Cardiac fibroblast (primary cell): ENCODE measurements around the gene S1PR4.

Experiments used
- DNase-seq, 2 donors: peaks; one replicate each; pipeline versions ENCODE4 v3.0.0 to v3.0.0-alpha.2; 2010; ENCODE audit warnings: low read depth in 2 of 2
- H3K4me3 ChIP-seq, 2 donors: replicated peaks in 1 of 2; 1 replicate in 1 of 2; 2 replicates in 1 of 2; pipeline ENCODE4 v1.5.1; 2011; ENCODE audit warnings: low read depth in 2 of 2, low read length in 2 of 2, mild to moderate bottlenecking in 2 of 2, moderate library complexity in 1 of 2
- CTCF ChIP-seq: IDR thresholded peaks from one replicate; pipeline ENCODE4 v1.5.1; 2011; ENCODE audit warnings: low read depth, mild to moderate bottlenecking, low read length, inconsistent platforms

S1PR4 gene

GRCh38 chr19:3204646-3205275 lies 26.2 kb downstream of the S1PR4 start:
- DNase-seq = no peak
- no peak for TF ChIP-seq CTCF
- no peak overlapping the region for H3K4me3 ChIP-seq

DNA sequence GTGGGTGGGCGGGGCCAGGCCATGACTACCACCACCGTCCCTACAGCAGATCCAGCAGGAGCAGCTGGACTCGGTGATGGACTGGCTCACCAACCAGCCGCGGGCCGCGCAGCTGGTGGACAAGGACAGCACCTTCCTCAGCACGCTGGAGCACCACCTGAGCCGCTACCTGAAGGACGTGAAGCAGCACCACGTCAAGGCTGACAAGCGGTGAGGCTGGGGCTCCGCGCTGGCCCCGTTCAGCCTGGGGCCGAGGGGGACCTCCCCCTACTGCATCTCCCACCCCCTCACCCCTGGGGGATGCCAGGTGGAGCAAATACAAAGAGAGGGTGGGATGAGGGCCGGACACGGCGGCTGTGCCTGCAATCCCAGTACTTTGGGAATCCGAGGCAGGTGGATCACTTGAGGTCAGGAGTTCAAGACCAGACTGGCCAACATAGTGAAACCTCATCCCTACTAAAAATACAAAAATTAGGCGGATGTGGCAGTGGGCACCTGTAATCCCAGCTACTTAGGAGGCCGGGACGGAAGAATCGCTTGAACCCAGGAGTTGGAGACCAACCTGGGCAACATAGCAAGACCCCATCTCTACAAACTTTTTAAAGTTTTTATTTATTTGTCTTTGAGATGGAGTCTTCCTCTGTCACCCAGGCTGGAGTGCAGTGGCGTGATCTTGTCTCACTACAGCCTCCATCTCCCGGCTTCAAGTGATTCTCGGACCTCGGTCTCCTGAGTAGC lies 27.8 kb downstream of the S1PR4 start:
- no peak for DNase-seq
- H3K4me3 ChIP-seq = no peak overlapping the region
- no peak for TF ChIP-seq CTCF

- DNase-seq = no peak
- H3K4me3 ChIP-seq = no peak overlapping the region
- TF ChIP-seq CTCF = no peak
Observed at GRCh38 chr19:3207461-3208242, 29.1 kb downstream of the S1PR4 start.

DNA sequence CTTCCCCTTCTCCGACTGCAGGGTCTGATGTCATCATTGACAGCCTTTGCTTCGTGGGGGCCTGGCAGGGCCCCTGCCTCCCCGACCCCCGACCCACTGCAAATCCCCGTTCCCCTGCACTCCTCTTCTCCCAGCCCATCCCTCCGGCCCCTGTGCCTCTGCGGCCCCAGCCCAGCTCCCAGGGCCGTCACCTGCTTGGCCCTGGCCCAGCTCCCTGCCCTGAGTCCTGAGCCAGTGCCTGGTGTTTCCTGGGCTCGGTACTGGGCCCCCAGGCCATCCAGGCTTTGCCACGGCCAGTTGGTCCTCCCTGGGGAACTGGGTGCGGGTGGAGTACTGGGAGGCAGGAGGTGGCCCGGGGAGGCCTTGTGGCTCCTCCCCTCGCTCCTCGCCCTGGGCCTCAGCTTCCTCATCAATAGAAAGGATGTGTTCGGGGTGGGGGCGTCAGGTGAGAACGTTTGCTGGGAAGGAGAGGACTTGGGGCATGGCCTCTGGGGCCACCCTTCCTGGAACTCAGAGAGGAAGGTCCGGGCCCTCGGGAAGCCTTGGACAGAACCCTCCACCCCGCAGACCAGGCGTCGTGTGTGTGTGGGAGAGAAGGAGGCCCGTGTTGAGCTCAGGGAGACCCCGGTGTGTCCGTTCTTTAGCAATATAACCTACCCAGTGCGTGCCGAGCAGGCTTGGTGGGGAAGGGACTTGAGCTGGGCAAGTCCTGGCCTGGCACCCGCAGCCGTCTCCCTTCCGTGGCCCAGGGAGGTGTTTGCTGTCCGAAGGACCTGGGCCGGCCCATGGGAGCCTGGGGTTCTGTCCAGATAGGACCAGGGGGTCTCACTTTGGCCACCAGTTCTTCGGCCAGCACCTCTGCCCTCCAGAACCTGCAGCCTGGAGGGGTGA lies 30.0 kb downstream of the S1PR4 start:
- no peak for TF ChIP-seq CTCF
- DNase-seq = no peak
- H3K4me3 ChIP-seq = no peak overlapping the region

DNA sequence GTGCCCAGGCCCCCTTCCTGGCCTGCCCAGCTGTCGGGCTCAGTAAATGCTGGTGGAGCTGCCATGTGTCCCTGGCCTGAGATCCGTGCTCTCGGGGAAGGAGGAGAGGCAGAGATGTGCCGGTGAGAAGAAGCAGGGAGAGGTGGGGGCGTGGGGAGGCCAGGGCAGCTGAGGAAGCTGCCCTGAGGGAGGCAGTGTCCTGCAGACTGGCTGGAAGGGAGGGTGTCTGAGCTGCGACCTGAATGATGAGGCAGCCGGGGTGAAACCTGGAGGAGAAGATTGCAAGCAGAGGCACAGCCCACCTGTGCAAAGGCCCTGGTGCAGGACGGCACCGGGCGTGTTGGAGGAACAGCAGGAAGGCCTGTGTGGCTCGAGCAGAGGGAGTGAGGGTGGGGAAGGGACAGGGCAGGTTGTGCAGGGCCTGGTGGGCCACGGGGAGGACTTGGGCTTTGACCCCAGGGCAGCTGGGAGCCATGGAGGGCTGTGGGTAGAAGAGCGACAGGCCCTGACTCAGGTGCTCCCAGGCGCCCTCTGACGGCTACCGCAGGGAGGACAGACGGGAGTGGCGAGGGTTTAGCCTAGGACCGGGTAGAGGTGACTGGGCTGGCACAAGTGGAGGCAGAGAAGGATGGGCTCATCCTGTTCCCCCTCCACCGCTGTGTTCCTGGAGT lies 31.9 kb downstream of the S1PR4 start:
- H3K4me3 ChIP-seq = no peak overlapping the region
- TF ChIP-seq CTCF = peak; percentile 82
- DNase-seq = peak; percentile 39 to 47

DNA sequence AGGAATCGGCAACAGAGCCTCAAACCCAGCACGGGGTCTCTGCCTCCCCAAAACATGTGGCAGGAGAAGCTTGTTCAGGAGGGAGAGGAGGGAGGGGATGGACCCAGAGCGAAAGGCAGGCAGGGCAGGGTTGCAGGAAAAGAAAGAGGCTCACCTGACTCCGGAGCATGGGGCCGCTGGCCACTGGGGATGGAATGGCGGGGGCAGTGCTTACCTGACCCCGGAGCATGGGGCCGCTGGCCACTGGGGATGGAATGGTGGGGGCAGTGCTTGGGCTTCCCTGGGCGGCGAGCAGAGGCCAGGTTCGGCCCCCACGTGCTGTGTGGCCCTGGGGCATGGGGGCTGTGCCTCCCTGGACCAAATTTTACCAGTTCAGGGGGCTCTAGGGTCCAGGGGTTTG lies 32.6 kb downstream of the S1PR4 start:
- TF ChIP-seq CTCF = no peak
- H3K4me3 ChIP-seq = no peak overlapping the region
- no peak for DNase-seq
